GM18858 (cell line): ENCODE measurements around the gene VWA8.
A peak's percentile ranks its signal among the peaks of the same experiment; 100 is the strongest.
"Not testable (repeated sequence)": the region's sequence is repeated elsewhere in the genome, so short reads cannot be mapped to it uniquely, and the experiment has no call there.

Source experiments
- ATAC-seq: cut with Tn5 transposase; IDR thresholded peaks from one replicate; pipeline ENCODE4 v1.9.1; 2021; ENCODE audit not compliant: unreplicated experiment

Gene VWA8

DNA sequence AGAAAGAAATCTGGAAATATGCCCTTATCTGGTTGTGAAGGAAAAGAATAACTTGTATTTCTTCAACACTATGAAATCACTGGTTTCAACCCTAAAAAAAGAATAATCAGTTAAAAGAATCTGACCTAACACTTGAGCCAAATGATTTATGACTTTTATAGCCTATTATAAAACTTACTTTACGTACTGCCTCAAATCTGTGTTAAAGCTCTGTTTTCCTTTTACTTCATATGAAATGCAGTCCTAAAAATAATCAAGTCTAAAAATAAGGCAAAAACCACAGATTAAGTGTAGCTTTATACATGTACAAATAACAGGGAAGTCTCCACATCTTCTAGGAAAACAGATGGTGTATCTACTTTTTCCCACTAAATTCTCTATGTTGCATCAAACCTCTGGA, 101.3 kb downstream of the VWA8 start:
- ATAC-seq, result no peak

DNA sequence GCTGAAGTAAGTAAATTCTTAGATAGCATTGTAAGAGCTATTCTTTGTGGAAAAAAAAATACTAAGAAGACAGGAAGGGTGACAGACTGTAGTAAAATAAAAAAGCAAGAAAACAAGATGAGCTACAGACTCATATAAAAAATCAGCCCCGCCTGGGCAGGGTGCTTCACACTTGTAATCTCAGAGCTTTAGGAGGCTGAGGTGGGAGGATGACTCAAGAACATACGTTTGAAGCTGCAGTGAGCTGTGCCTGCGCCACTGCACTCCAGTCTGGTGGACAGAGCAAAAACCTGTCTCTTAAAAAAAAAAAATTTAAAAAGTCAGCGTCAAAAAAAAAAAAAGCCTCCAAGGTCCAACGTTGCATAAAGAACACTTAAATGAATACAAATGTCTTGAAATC, 102.1 kb downstream of the VWA8 start:
- ATAC-seq, result no peak

DNA sequence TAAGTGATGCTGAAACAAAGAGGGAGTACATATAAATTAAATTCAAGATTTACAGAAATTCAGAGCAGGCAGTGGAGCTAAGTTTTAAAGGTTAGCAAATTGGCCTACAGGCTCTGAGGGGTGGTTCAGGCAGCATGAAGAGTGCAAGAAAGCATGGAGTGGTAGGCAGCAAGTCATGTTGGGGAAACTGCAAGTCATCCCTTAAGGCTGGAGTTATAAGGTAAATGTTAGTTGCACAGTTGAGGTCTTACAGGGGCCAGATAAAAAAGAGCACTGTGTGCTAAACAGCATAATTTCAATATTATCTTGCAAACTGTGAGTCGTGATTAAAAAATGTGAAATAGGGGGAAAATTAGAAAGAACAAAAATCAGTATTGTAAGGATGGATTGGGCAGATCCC, 106.2 kb downstream of the VWA8 start:
- no peak for ATAC-seq

DNA sequence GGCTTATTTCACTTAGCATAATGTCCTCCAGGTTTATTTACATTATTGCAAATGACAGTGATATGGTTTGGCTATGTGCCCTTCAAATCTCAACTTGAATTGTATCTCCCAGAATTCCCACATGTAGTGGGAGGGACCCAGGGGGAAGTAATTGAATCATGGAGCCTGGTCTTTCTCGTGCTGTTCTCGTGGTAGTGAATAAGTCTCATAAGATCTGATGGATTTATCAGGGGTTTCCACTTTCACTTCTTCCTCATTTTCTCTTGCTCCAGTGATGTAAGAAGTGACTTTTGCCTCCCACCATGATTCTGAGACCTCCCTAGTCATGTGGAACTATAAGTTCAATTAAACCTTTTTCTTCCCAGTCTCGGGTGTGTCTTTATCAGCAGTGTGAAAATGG, 109.6 kb downstream of the VWA8 start:
- ATAC-seq, result no peak

DNA sequence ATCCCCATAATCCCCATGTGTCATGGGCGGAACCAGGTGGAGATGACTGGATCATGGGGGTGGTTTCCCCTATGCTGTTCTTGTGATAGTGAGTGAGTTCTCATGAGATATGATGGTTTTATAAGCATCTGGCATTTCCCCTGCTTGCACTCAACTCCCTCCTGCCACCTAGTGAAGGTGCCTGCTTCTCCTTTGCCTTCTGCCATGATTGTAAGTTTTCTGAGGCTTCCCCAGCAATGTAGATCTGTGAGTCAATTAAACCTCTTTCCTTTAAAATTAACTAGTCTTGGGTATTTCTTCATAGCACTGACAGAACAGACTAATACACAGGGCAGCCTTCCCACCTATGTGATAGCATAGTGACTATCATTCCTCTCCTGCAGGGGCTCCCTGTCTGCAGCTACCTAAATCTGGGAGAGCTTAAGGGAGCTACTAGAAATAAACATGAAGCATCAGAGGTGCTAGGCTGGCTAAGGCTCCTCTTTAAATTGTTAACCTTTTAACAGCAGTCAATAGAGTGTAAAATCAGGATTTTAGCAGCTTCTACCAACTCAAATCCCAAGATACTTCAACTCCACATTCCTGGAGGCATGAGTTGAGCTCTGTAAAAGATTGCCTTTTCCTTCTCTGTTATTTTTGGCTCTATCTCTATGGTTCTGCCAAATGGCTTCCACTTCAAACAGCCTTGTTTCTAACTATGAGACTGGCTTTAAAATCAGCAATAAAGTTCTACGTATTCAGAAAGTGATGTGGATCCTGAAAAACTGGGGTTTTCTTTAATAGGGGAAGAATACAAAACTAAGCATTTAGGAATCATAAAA, 112.3 kb downstream of the VWA8 start:
- ATAC-seq, result no peak

DNA sequence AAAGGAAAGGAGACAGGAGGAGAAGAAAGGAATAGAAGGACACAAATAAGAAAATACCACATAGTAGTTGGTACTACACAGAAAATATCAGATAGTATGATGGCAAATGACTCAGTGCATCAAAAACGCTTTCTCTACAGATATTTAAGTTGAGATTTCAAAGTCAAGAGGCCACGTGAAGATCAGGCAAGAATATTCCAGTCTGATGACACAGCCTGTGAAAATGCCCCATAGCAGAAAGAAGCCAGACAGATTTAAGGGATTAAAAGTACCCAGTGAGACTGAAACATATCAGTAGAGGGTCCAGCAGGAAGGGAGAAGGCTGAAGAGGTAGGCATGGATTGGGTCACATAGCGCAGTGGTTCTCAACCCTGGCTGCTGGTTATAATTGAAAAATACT, 113.7 kb downstream of the VWA8 start:
- ATAC-seq, result no peak

DNA sequence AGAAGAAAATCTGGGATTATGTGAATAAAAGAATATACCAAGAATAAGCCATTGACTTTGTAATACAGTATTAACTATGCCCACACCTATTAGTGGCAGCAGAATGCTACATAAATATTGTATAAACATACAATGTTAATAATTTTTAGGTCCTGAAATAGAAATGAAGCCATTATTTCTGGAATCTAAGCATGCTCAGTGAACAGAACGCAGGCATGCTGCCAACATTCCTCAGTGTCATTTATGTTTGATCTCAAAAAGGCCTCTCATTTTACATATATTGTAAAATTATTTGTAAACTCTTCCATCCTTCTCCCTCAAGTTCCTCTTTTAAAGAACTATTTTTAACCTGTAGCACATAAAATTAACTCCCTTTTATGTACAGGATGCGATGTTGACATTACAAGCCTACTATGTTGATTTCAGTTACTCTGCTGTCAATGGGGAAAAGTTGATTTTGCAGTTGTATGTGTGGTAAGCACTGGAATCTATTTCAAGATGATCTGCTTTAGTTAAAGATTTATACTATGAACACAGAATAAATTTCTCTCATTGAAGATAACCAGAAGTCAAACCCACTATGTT, 118.8 kb downstream of the VWA8 start:
- no peak for ATAC-seq

DNA sequence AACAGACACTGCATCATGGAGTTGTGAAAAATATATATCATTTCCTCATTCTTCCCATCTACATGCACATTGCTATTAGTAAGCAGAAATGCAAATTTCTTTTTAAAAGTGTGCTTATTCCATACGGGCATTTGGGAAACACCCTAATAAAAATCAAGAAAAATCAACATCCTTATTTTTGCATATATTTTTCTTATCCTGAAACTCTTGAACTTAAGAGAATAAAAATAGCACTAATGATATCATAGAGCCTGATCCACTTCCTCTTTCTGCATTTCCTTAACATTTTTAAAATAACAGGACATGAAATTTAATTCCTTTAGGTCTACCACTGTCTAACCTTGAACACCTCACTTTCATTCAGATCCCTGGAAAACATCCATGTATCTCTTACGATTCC, 123.3 kb downstream of the VWA8 start:
- ATAC-seq, result no peak

DNA sequence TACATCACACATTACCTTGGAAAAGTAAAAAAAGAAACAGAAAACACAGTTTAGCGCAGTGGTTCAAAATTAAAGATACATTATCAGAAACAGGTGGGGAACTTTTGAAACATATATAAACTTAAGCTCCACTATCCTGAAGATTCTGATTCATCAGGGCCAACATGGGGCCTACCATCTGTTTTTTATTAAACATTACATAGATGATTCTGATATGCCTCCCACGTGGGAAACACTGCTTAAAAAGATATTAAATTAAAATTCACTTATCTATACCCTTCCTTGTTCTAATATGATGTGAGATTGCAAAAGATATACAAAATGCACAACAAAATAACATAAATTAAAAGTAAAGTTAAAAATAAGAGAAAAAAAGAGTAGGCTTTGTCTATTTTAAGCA, 125.0 kb downstream of the VWA8 start:
- no peak for ATAC-seq

DNA sequence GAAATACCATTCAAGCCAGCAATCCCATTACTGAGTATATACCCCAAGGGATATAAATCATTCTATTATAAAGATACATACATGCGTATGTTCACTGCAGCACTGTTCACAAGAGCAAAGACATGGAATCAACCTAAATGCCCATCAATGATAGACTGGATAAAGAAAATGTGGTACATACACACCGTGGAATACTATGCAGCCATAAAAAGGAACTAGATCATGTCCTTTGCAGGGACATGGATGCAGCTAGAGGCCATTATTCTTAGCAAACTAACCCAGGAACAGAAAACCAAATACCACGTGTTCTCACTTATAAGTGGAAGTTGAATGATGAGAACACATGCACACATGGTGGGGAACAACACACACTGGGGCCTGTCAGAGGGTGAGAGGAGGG, 126.2 kb downstream of the VWA8 start:
- not testable (repeated sequence) for ATAC-seq

DNA sequence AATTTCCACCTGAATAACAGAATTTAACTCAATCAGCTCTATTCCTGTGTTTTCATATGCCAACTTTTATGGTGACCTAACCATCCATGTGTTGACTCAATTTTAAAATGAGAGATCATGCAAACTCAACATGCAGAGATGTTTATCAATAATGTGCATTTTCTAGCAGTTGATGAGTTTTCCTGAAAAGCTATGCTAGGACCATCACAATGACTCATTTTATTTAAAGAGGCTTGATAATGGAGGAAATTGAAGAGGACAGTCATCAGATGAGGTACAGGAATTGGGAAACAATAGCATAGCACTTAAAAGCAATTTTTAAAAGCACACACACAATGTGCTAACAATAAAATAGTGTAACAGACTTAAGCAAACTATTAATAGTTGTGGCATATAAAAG, 127.1 kb downstream of the VWA8 start:
- ATAC-seq, result no peak

DNA sequence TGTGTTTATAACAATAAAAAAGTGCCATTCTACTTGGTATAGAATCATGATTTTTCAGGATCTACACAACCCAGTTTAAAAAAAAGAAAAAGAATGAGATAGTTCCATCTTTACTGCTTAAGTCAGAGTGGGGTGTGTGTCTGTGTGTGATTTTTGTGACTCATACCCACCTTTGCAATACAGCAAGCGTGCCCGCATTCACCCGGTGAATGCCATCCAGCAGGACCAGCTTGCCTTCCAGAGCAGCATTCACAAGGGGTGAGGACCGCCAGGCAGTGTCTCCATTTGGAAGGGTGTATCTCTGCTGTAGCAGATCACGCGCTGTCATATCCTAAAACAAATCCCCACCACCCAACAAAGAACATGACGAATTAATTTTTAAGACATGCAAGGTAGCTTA, 127.7 kb downstream of the VWA8 start:
- ATAC-seq, result no peak

DNA sequence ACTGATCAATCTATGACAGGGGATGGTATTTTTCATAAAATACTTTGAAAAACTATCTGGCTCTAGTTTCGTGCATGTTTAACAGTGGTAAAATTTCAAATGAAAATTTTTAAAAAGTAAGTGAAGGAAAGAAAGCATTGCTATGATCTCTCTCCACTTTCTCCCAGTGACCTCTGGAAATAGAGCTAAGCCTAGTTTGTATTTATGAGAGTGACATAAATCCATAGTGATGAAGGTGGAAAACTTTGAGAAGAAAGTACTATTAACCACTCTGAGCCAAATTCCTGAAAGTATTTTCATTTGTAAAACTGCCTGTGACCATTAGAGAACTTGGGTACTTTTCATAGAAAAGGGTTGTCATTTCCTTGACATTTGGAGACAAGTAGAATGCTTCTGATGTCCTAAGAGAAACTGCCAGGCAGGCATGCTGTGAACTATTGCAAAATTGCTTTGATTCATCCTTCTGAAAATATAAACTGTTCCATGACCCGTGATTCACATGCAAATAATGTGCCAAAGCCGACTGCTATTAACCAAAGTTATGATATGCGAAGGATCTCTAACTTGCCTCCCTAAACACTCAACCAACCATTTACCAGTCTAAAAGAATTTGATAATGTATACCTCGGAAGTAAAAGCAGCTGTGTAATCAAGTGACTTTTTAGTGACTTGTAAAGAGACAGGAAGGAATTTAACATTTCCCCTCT, 133.2 kb downstream of the VWA8 start:
- no peak for ATAC-seq

DNA sequence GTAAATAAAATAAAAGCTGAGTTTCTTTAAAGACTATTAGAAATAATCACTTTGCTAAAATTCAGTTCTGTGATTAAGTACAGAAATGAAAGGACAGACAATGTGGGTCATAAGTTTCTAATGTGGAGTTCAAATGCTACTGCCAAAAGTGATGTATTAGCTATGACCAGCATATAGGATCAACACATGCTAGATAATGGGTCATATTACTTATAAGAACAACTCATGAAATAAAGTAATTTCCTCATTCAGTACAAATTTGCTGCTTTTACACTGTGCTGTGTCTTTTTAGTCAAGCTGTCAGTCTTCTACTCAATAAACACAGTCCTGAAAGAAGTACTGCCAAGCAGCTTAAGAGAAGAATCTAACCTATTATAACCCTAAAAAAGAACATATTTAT, 135.2 kb downstream of the VWA8 start:
- no peak for ATAC-seq

DNA sequence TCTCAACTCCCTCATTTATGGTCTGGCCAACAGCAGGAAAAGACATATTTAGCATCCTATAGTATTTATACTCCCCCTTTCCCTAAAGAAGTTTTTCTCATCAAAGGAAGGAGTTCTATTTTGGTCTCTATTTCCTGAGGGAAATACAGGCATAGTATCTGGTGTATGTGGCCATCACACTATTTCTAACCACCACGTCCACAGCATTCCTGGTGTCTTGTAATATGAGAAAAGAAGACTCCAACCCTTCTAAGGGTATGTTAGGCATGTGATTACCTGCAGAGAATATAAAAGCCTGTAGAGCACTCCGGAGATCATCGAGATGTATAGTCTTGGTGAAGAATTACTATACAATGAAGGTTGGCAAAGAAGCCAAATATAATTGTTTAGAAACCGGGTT, 137.4 kb downstream of the VWA8 start:
- no peak for ATAC-seq

DNA sequence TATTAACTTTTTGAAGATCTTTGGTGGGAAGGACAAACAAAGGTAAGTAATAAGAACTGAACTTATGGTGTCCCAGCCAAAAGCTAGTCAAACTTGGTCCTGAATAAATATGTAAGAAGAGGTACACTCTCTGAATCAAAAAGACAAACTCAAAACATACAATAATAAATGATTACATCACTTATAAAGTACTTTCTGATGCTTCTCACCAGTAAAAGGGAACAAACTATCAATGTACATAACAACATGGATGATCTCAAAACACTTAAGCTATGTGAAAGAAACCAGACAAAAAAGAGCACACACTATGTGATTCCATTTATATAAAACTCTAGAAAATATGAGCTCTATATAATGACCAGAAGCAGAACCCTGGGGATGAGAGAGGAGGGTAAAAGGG, 138.3 kb downstream of the VWA8 start:
- ATAC-seq, result no peak

DNA sequence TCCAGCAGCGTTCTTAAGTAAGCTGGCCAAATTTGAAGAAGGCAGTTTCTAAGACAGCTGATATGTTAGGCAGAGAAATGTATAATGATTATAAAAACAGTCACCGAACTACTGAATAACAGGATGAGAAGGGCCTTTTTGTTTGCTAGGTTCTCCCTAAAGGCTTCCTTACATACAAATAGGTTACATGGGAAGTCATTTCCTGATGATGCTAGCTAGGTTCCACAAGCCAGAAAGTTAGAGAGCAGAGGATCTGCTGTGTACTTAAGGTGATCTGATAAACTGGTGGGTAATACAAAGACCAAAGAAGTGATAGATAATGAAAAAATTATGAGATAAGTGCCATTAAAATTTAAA, 139.7 kb downstream of the VWA8 start:
- no peak for ATAC-seq

DNA sequence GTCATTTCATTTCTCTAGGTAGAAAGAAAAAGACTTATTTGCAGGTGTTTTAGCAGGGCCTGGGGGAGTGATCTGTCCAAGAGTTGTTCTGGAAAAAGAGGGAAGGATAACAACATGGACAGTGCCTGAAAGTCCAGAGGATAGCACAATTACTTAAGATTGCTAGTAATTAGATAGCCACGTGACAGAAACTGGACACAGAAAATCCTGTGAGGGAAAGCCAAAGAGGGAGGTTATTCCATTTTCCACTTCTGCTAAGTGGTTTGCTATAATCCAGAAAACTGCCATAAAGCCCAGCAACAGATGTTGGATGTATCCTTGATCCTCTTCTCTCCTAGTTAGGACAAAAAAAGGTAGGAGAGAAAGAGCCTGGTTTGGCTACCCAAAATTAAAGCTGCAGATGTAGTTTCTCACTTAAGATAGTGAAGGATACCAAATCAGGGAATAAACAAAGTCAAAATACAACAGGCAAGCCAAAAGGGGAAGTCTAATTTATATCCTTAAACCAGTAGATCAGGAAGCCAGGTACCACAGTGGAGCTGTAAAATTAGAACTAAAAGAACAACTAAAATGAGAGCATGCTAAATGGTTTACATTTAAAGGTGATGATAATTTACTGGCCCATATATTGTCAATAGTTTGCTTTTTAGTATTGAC, 140.2 kb downstream of the VWA8 start:
- no peak for ATAC-seq

DNA sequence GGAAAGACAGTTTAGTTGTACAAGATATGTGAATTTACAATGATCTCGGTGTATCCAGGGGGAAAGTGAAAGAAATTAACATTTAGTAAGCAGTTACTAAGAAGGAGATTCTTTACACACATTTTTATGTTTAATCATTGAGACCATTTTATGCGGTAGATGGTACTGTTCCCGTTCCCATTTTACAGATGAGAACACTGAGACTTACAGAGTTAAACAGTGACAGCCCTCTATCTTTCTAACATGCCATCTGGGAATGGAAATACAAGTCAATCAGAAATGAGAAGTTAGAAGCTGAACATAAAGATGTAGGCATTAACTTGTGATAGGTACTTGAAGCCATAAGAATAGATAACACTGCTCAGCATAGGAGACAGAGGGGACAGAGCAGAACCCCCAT, 144.9 kb downstream of the VWA8 start:
- ATAC-seq, result no peak

DNA sequence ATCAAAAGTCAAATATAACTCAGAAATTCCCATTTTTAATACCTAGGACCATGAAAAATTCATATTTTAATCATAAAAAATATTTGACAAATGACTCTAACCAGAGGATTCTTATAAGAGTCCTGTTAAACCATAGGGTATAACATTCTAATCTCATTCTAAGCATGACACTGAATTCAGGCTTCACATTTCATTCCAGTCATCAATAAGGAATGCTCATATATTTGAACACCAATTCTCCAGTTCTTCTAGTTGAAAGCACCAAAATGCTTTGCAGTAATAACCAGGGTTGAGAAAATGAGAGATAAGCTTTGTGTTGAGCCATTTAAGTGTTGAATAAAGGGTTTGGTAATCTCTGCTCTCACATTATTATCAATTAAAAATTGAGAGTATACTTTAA, 147.5 kb downstream of the VWA8 start:
- ATAC-seq, result no peak

DNA sequence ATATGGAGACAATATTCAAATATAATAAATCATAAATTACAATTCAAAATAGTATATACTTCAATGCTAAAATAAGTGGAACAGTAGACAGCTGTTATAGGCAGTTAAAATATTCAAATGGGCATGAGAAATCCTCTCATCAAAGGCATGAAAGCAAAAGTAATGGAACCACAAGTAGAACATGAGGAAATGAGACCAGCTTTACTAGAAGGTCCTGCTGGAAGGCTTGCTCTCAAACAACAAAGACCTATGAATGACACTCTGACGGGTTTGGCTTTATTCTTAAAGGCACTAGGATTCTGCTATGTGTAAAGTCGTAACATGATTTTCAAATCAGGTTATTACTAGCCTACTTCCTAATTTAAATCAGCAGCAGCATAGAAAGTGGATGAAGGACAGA, 148.1 kb downstream of the VWA8 start:
- ATAC-seq, result peak; percentile 68

DNA sequence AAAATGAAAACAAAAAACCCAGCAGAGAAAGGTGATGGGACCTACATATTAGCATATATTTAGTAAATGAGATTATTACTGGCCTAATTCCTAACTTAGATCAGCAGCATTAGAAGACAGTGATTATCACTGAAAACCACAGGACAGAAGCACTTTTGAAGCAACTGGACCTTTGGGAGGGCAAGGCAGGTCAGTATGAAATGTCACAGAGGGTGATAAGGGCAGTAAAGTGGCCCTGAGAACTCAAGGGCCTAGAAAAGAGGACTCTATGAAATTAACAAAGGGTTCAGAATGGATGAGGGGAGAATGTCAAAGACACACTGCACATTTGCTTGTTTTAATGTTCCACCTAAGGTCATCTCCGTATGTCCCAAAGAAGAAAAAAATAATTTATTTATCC, 148.7 kb downstream of the VWA8 start:
- ATAC-seq, result no peak
